Subcutaneous adipose tissue (tissue), 4 donors: Measurements from ENCODE around the gene SOX1. TPM values are rescaled to one million over a fixed set of nuclear protein-coding genes. Genes with fewer than 3 reads are reported as not detected.

Experiments
- CTCF ChIP-seq: fragments of 450-650 bp; IDR thresholded peaks from one replicate; pipeline ENCODE4 v1.5.1; 2016; ENCODE audit warnings: low read depth, mild to moderate bottlenecking, control low read depth, antibody characterized with exemption, moderate library complexity
- total RNA-seq, 4 donors: library from RNA; depleted of rRNA; stranded (reverse); fragments of >200 nt; gene quantifications; one replicate each; pipeline ENCODE4 v1.1.0, GENCODE V29; 2016

Gene SOX1
- total RNA-seq, 4 donors from 2014 or later: not detected

GRCh38 chr13:112067871-112068539 is 1.1 kb downstream of the SOX1 start:
- no peak for TF ChIP-seq CTCF

- no peak for TF ChIP-seq CTCF
These were observed 1.7 kb downstream of the SOX1 start for GRCh38 chr13:112068540-112069060.

DNA sequence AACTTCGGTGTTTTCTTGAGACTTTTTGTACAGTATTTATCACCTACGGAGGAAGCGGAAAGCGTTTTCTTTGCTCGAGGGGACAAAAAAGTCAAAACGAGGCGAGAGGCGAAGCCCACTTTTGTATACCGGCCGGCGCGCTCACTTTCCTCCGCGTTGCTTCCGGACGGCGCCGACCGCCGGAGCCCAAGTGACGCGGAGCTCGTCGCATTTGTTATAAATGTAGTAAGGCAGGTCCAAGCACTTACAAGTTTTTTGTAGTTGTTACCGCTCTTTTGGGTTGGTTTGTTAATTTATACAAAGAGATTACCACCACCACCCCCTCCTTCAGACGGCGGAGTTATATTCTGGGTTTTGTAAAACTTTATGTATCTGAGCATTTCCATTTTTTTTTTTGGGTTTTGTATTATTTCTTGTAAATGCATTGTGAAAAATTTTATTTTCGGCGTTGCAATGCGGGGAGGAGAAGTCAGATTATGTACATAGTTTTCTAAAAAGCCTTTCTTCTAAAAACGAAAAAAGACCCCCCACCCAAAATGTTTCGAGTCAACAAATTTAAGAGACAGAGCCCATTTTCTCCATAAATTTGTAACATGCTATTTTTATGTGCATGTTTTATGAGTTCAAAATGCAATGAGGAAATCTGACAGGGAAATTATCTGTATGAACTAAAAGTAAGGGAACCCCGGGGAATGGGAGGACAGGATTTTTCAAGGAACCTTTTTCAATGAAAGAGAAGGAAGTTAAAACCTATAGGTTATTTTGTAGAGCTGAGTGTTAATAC is 2.3 kb downstream of the SOX1 start:
- TF ChIP-seq CTCF: no peak

DNA sequence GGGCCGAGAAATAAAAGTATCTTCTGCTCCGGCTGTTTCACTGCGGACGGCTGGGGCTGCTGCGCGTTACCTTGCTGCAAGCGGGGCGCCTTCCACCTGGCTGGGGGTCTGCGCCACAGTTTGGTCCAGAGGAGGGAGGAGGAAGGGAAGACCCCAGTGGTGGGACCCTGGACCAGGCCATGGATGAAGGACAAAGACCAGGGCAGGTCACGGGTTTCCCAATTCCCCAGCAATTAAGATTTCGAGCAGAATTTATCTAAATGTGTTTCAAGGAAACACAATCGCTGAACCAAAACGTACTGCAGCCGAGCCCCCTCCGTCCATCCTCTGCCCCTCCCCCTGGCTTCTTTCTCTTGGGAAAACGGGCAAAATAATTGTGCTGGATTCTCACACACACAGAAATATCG is 2.9 kb downstream of the SOX1 start:
- no peak for TF ChIP-seq CTCF

GRCh38 chr13:112071102-112071722 is 4.3 kb downstream of the SOX1 start:
- TF ChIP-seq CTCF: no peak

- no peak for TF ChIP-seq CTCF
These were observed 5.0 kb downstream of the SOX1 start for GRCh38 chr13:112071723-112072533.
